Naive thymus-derived CD4-positive, alpha-beta T cell (primary cell): ENCODE data around the gene MMS22L. TPM values are rescaled to one million over a fixed set of nuclear protein-coding genes. Genes with fewer than 3 reads are reported as not detected.
A peak's percentile ranks its signal among the peaks of the same experiment; 100 is the strongest.

Experiments used
- ATAC-seq: fragments of 150-1000 bp; cut with Tn5 transposase; 2 replicates; pipeline ENCODE4 v1.10.0; 2021; ENCODE audit warnings: mild to moderate bottlenecking, moderate library complexity
- CTCF ChIA-PET: fragments of 350-600 bp; sonication (Branson Sonifier 250); formaldehyde crosslinking; loops from one replicate; lab custom pipeline; 2021; ENCODE audit warnings: antibody characterized with exemption; lab: Charles Lee
- POLR2A ChIA-PET: fragments of 350-600 bp; sonication (Branson Sonifier 250); formaldehyde crosslinking; loops from one replicate; lab custom pipeline; 2021; ENCODE audit warnings: antibody characterized with exemption, inconsistent platforms; lab: Charles Lee
- DNase-seq, 9 donors: peaks; one replicate each; pipeline versions ENCODE4 v3.0.0 to v3.0.0-alpha.2; 2020 to 2022; ENCODE audit warnings: mixed read lengths in 1 of 9
- H3K27ac ChIP-seq: one replicate; pipeline ENCODE4 v1.7.0; 2013; ENCODE audit warnings: mild to moderate bottlenecking, low read depth, low read length, moderate library complexity
- H3K27me3 ChIP-seq, 2 donors: one replicate each; pipeline ENCODE4 v1.7.0; 2013; ENCODE audit warnings: low read length in 2 of 2, mild to moderate bottlenecking in 2 of 2, moderate library complexity in 2 of 2; ENCODE audit not compliant: control insufficient read depth in 2 of 2, insufficient read depth in 2 of 2
- H3K36me3 ChIP-seq, 3 experiments: 1 replicate in 2 of 3; 2 replicates in 1 of 3; pipeline ENCODE4 v1.7.0; 2013; ENCODE audit warnings: low read length in 3 of 3, mild to moderate bottlenecking in 3 of 3, moderate library complexity in 1 of 3; ENCODE audit not compliant: insufficient read depth in 3 of 3, control insufficient read depth in 2 of 3
- H3K4me1 ChIP-seq, 2 donors: one replicate each; pipeline ENCODE4 v1.7.0; 2013; ENCODE audit warnings: low read length in 2 of 2, mild to moderate bottlenecking in 2 of 2, moderate library complexity in 1 of 2; ENCODE audit not compliant: control insufficient read depth in 2 of 2, insufficient read depth in 2 of 2
- H3K4me3 ChIP-seq: 2 replicates; pipeline ENCODE4 v1.7.0; 2013; ENCODE audit warnings: mild to moderate bottlenecking, low read length
- H3K9me3 ChIP-seq, 3 experiments: 1 replicate in 2 of 3; 2 replicates in 1 of 3; pipeline ENCODE4 v1.7.0; 2013; ENCODE audit warnings: low read length in 3 of 3; ENCODE audit not compliant: control insufficient read depth in 2 of 3
- H3K27ac Mint-ChIP-seq, 9 donors: one replicate each; pipeline ENCODE4 v1.8.0; 2020 to 2022; ENCODE audit warnings: mixed read lengths in 9 of 9, mild to moderate bottlenecking in 8 of 9, moderate library complexity in 5 of 9, inconsistent platforms in 2 of 9
- H3K27me3 Mint-ChIP-seq, 5 donors: one replicate each; pipeline ENCODE4 v1.8.0; 2021 to 2022; ENCODE audit warnings: mixed read lengths in 5 of 5, mild to moderate bottlenecking in 1 of 5
- H3K36me3 Mint-ChIP-seq, 5 donors: one replicate each; pipeline ENCODE4 v1.8.0; 2020 to 2022; ENCODE audit warnings: mixed read lengths in 5 of 5, mild to moderate bottlenecking in 3 of 5, inconsistent platforms in 1 of 5
- H3K4me1 Mint-ChIP-seq, 7 donors: one replicate each; pipeline ENCODE4 v1.8.0; 2020 to 2022; ENCODE audit warnings: mixed read lengths in 7 of 7, mild to moderate bottlenecking in 3 of 7, inconsistent platforms in 1 of 7
- H3K4me3 Mint-ChIP-seq, 10 donors: one replicate each; pipeline ENCODE4 v1.8.0; 2020 to 2022; ENCODE audit warnings: mild to moderate bottlenecking in 10 of 10, mixed read lengths in 10 of 10, moderate library complexity in 6 of 10, inconsistent platforms in 2 of 10
- H3K9me3 Mint-ChIP-seq, 11 donors: one replicate each; pipeline ENCODE4 v1.8.0; 2020 to 2022; ENCODE audit warnings: mixed read lengths in 11 of 11, mild to moderate bottlenecking in 4 of 11, inconsistent platforms in 1 of 11, moderate library complexity in 1 of 11
- intact Hi-C, 2 donors: fragments of 100-400 bp; cut with micrococcal nuclease; formaldehyde crosslinking; loops; one replicate each; pipeline ENCODE4 v1.15.1; 2023
- polyA plus RNA-seq, 2 donors: library from polyadenylated mRNA; unstranded; fragments of 300-500 nt; fragmentation: Illumina TruSeq; gene quantifications; one replicate each; pipeline ENCODE4 v1.2.3, GENCODE V29; 2021
- total RNA-seq, 6 experiments: library from RNA in 5 of 6; stranded (reverse) in 5 of 6; gene quantifications; 1 replicate in 5 of 6; 2 replicates in 1 of 6; pipeline ENCODE4 v1.2.3 and lab custom pipeline; 2021 to 2026

MMS22L gene
- total and polyA plus RNA-seq, 7 experiments from 2014 or later: 4.0 to 48.1 (median 12.1) TPM

GRCh38 chr6:97187951-97188350 lies 95.1 kb downstream of the MMS22L start:
- Mint-ChIP-seq H3K27ac (no peak overlapping the region), H3K9me3 (no peaks in the 10 kb centered on the region), H3K27me3 (no peaks in the 10 kb centered on the region), H3K4me3 (no peak overlapping the region), H3K4me1 (peaks cover 0 to 3% (median 0%) of the 10 kb centered on the region in 7 donors), H3K36me3 (peaks cover 0 to 3% (median 0%) of the 10 kb centered on the region in 5 donors)
- no peaks in the 10 kb centered on the region for H3K4me1 ChIP-seq
- no peaks in the 10 kb centered on the region for H3K27me3 ChIP-seq
- intact Hi-C loops: loop anchor here (5.0 to 10.0 kb wide), 2 partner anchors 307 to 1659 kb away; no protein-coding TSS in a partner anchor
- ATAC-seq (no peak), DNase-seq (no peak)
- POLR2A ChIA-PET: no interaction called here
- H3K27ac ChIP-seq: no peak overlapping the region
- no peaks in the 10 kb centered on the region for H3K9me3 ChIP-seq
- H3K4me3 ChIP-seq: no peak overlapping the region
- CTCF ChIA-PET: interaction anchor here (1.1 to 4.5 kb wide), 2 partner anchors 205 to 1931 kb away, joined by 4 to 29 read pairs; no protein-coding TSS in a partner anchor
- no peaks in the 10 kb centered on the region for H3K36me3 ChIP-seq

- H3K4me3 ChIP-seq: no peak overlapping the region
- ChIA-PET POLR2A (no interaction called here), CTCF (interaction anchor here (0.7 to 4.5 kb wide), 6 partner anchors 16 to 734 kb away, joined by 3 to 29 read pairs (median 4); no protein-coding TSS in a partner anchor)
- peak; percentile 16 to 61 (median 48) for DNase-seq
- Mint-ChIP-seq H3K9me3 (no peaks in the 10 kb centered on the region), H3K27me3 (no peaks in the 10 kb centered on the region), H3K36me3 (peaks cover 0 to 2% (median 0%) of the 10 kb centered on the region in 5 donors), H3K4me1 (peaks cover 0 to 3% (median 0%) of the 10 kb centered on the region in 7 donors), H3K4me3 (no peak overlapping the region), H3K27ac (no peak overlapping the region)
- H3K9me3 ChIP-seq: no peaks in the 10 kb centered on the region
- H3K27me3 ChIP-seq: no peaks in the 10 kb centered on the region
- intact Hi-C loops: loop anchor here (1.0 to 10.0 kb wide), 6 partner anchors 118 to 1933 kb away; no protein-coding TSS in a partner anchor
- H3K4me1 ChIP-seq: no peaks in the 10 kb centered on the region
- peak; percentile 78 for ATAC-seq
- H3K27ac ChIP-seq: no peak overlapping the region
- no peaks in the 10 kb centered on the region for H3K36me3 ChIP-seq
Measured at GRCh38 chr6:97186416-97186999, 96.5 kb downstream of the MMS22L start.

- no peak for ATAC-seq
- H3K4me3 Mint-ChIP-seq: no peak overlapping the region
- H3K36me3 Mint-ChIP-seq: peaks cover 8 to 52% (median 16%) of the 10 kb centered on the region in 5 donors
- no peak overlapping the region for H3K27ac ChIP-seq
- no peak overlapping the region for H3K27ac Mint-ChIP-seq
- no peaks in the 10 kb centered on the region for H3K9me3 ChIP-seq
- peaks cover 0 to 3% (median 0%) of the 10 kb centered on the region in 11 donors for H3K9me3 Mint-ChIP-seq
- H3K27me3 Mint-ChIP-seq: no peaks in the 10 kb centered on the region
- H3K4me1 ChIP-seq: no peaks in the 10 kb centered on the region
- H3K4me1 Mint-ChIP-seq: peaks cover 0 to 2% (median 0%) of the 10 kb centered on the region in 7 donors
- intact Hi-C loops: no loop called here
- no peak overlapping the region for H3K4me3 ChIP-seq
- ChIA-PET POLR2A (no interaction called here), CTCF (no interaction called here)
- no peak for DNase-seq
- H3K36me3 ChIP-seq: peaks cover 0 to 4% (median 0%) of the 10 kb centered on the region in 3 experiments
- no peaks in the 10 kb centered on the region for H3K27me3 ChIP-seq
Measured at GRCh38 chr6:97177905-97178304, 105.1 kb downstream of the MMS22L start.

- Histone ChIP-seq H3K4me1 (no peaks in the 10 kb centered on the region), H3K9me3 (no peaks in the 10 kb centered on the region), H3K27me3 (no peaks in the 10 kb centered on the region), H3K27ac (no peak overlapping the region), H3K4me3 (no peak overlapping the region), H3K36me3 (peaks cover 0 to 6% (median 0%) of the 10 kb centered on the region in 3 experiments)
- no peak for ATAC-seq
- Mint-ChIP-seq H3K9me3 (peaks cover 0 to 3% (median 0%) of the 10 kb centered on the region in 11 donors), H3K4me3 (no peak overlapping the region), H3K36me3 (peaks cover 8 to 62% (median 19%) of the 10 kb centered on the region in 5 donors), H3K27ac (no peak overlapping the region), H3K27me3 (no peaks in the 10 kb centered on the region), H3K4me1 (peaks cover 0 to 2% (median 0%) of the 10 kb centered on the region in 7 donors)
- CTCF ChIA-PET: no interaction called here
- intact Hi-C loops: no loop called here
- POLR2A ChIA-PET: no interaction called here
- DNase-seq: no peak
Measured at GRCh38 chr6:97176468-97176867, 106.5 kb downstream of the MMS22L start.

- Histone ChIP-seq H3K27me3 (no peaks in the 10 kb centered on the region), H3K9me3 (no peaks in the 10 kb centered on the region), H3K4me1 (no peaks in the 10 kb centered on the region), H3K4me3 (no peak overlapping the region), H3K36me3 (peaks cover 0 to 6% (median 0%) of the 10 kb centered on the region in 3 experiments), H3K27ac (no peak overlapping the region)
- no peak overlapping the region for H3K27ac Mint-ChIP-seq
- H3K4me1 Mint-ChIP-seq: peaks cover 0 to 2% (median 0%) of the 10 kb centered on the region in 7 donors
- POLR2A ChIA-PET: no interaction called here
- CTCF ChIA-PET: interaction anchor here (0.6 kb wide), 1 partner anchor 9 kb away, joined by 3 read pairs; no protein-coding TSS in a partner anchor
- ATAC-seq (no peak), DNase-seq (no peak)
- no peak overlapping the region for H3K4me3 Mint-ChIP-seq
- peaks cover 0 to 3% (median 0%) of the 10 kb centered on the region in 11 donors for H3K9me3 Mint-ChIP-seq
- peaks cover 8 to 61% (median 23%) of the 10 kb centered on the region in 5 donors for H3K36me3 Mint-ChIP-seq
- no peaks in the 10 kb centered on the region for H3K27me3 Mint-ChIP-seq
- intact Hi-C loops: no loop called here
Measured at GRCh38 chr6:97175806-97176205, 107.2 kb downstream of the MMS22L start.

GRCh38 chr6:97174471-97174870 lies 108.5 kb downstream of the MMS22L start:
- H3K36me3 ChIP-seq: peaks cover 0 to 6% (median 0%) of the 10 kb centered on the region in 3 experiments
- H3K4me3 ChIP-seq: no peak overlapping the region
- ChIA-PET POLR2A (interaction anchor here (0.6 kb wide), 1 partner anchor 1284 kb away, joined by 4 read pairs; no protein-coding TSS in a partner anchor), CTCF (no interaction called here)
- H3K36me3 Mint-ChIP-seq: peaks cover 8 to 60% (median 27%) of the 10 kb centered on the region in 5 donors
- H3K9me3 Mint-ChIP-seq: peaks cover 0 to 3% (median 0%) of the 10 kb centered on the region in 11 donors
- no peak for DNase-seq
- H3K4me1 ChIP-seq: no peaks in the 10 kb centered on the region
- H3K4me3 Mint-ChIP-seq: no peak overlapping the region
- H3K9me3 ChIP-seq: no peaks in the 10 kb centered on the region
- intact Hi-C loops: no loop called here
- H3K27ac Mint-ChIP-seq: no peak overlapping the region
- H3K27me3 Mint-ChIP-seq: no peaks in the 10 kb centered on the region
- ATAC-seq: no peak
- peaks cover 0 to 2% (median 0%) of the 10 kb centered on the region in 7 donors for H3K4me1 Mint-ChIP-seq
- no peaks in the 10 kb centered on the region for H3K27me3 ChIP-seq
- H3K27ac ChIP-seq: no peak overlapping the region
